Memory B cell (primary cell): Measurements from ENCODE around the gene ZFAND5.

ENCODE experiments used
- ATAC-seq: fragments of 150-1000 bp; cut with Tn5 transposase; 2 replicates; pipeline ENCODE4 v1.10.0; 2021; ENCODE audit warnings: low read depth, mild to moderate bottlenecking, moderate library complexity
- DNase-seq, 2 donors: peaks; one replicate each; pipeline ENCODE4 v3.0.0; 2022; ENCODE audit warnings: low spot score in 2 of 2
- H3K27ac Mint-ChIP-seq: one replicate; pipeline ENCODE4 v1.8.0; 2022; ENCODE audit warnings: mild to moderate bottlenecking, moderate library complexity, mixed read lengths
- H3K27me3 Mint-ChIP-seq: one replicate; pipeline ENCODE4 v1.8.0; 2022; ENCODE audit warnings: mixed read lengths
- H3K36me3 Mint-ChIP-seq: one replicate; pipeline ENCODE4 v1.8.0; 2022; ENCODE audit warnings: mild to moderate bottlenecking, mixed read lengths
- H3K4me1 Mint-ChIP-seq: one replicate; pipeline ENCODE4 v1.8.0; 2022; ENCODE audit warnings: mixed read lengths
- H3K4me3 Mint-ChIP-seq: one replicate; pipeline ENCODE4 v1.8.0; 2022; ENCODE audit warnings: mild to moderate bottlenecking, moderate library complexity, mixed read lengths
- H3K9me3 Mint-ChIP-seq: one replicate; pipeline ENCODE4 v1.8.0; 2022; ENCODE audit warnings: mixed read lengths

Gene ZFAND5

GRCh38 chr9:72324974-72325373 lies 40.0 kb downstream of the ZFAND5 start:
- Mint-ChIP-seq H3K27me3 (no peaks in the 10 kb centered on the region), H3K36me3 (peaks cover 9% of the 10 kb centered on the region), H3K9me3 (peaks cover 2% of the 10 kb centered on the region), H3K4me1 (peaks cover 5% of the 10 kb centered on the region), H3K4me3 (no peak overlapping the region), H3K27ac (no peak overlapping the region)
- no peak for ATAC-seq
- no peak for DNase-seq

- H3K4me1 Mint-ChIP-seq, result peaks cover 5% of the 10 kb centered on the region
- ATAC-seq (no peak), DNase-seq (no peak)
- no peaks in the 10 kb centered on the region for H3K27me3 Mint-ChIP-seq
- H3K4me3 Mint-ChIP-seq, result no peak overlapping the region
- no peaks in the 10 kb centered on the region for H3K9me3 Mint-ChIP-seq
- no peak overlapping the region for H3K27ac Mint-ChIP-seq
- H3K36me3 Mint-ChIP-seq, result peaks cover 8% of the 10 kb centered on the region
Measured at GRCh38 chr9:72322678-72323077, 42.3 kb downstream of the ZFAND5 start.

GRCh38 chr9:72322259-72322658 lies 42.7 kb downstream of the ZFAND5 start:
- Mint-ChIP-seq H3K4me3 (no peak overlapping the region), H3K4me1 (peaks cover 2% of the 10 kb centered on the region), H3K27me3 (no peaks in the 10 kb centered on the region), H3K27ac (no peak overlapping the region), H3K36me3 (peaks cover 8% of the 10 kb centered on the region), H3K9me3 (no peaks in the 10 kb centered on the region)
- ATAC-seq (no peak), DNase-seq (no peak)

- Mint-ChIP-seq H3K4me1 (peaks cover 11% of the 10 kb centered on the region), H3K36me3 (peaks cover 2% of the 10 kb centered on the region), H3K9me3 (no peaks in the 10 kb centered on the region), H3K27me3 (no peaks in the 10 kb centered on the region), H3K4me3 (no peak overlapping the region), H3K27ac (no peak overlapping the region)
- DNase-seq, result no peak
- no peak for ATAC-seq
Measured at GRCh38 chr9:72315510-72316311, 49.3 kb downstream of the ZFAND5 start.

GRCh38 chr9:72315089-72315509 lies 49.9 kb downstream of the ZFAND5 start:
- H3K27me3 Mint-ChIP-seq, result no peaks in the 10 kb centered on the region
- H3K36me3 Mint-ChIP-seq, result peaks cover 2% of the 10 kb centered on the region
- DNase-seq, result no peak
- no peaks in the 10 kb centered on the region for H3K9me3 Mint-ChIP-seq
- no peak for ATAC-seq
- no peak overlapping the region for H3K27ac Mint-ChIP-seq
- H3K4me3 Mint-ChIP-seq, result no peak overlapping the region
- peaks cover 11% of the 10 kb centered on the region for H3K4me1 Mint-ChIP-seq

GRCh38 chr9:72313507-72313906 lies 51.5 kb downstream of the ZFAND5 start:
- H3K4me1 Mint-ChIP-seq, result peaks cover 11% of the 10 kb centered on the region
- no peak overlapping the region for H3K4me3 Mint-ChIP-seq
- H3K27ac Mint-ChIP-seq, result peak overlapping the region; percentile 24
- DNase-seq (no peak), ATAC-seq (no peak)
- peaks cover 2% of the 10 kb centered on the region for H3K36me3 Mint-ChIP-seq
- no peaks in the 10 kb centered on the region for H3K9me3 Mint-ChIP-seq
- no peaks in the 10 kb centered on the region for H3K27me3 Mint-ChIP-seq

GRCh38 chr9:72312386-72312987 lies 52.5 kb downstream of the ZFAND5 start:
- H3K4me1 Mint-ChIP-seq, result peaks cover 11% of the 10 kb centered on the region
- no peaks in the 10 kb centered on the region for H3K27me3 Mint-ChIP-seq
- H3K36me3 Mint-ChIP-seq, result no peaks in the 10 kb centered on the region
- no peak for ATAC-seq
- no peak overlapping the region for H3K27ac Mint-ChIP-seq
- no peak for DNase-seq
- H3K9me3 Mint-ChIP-seq, result no peaks in the 10 kb centered on the region
- H3K4me3 Mint-ChIP-seq, result no peak overlapping the region

- DNase-seq, result no peak
- Mint-ChIP-seq H3K9me3 (no peaks in the 10 kb centered on the region), H3K4me3 (no peak overlapping the region), H3K4me1 (peaks cover 17% of the 10 kb centered on the region), H3K27ac (no peak overlapping the region), H3K27me3 (no peaks in the 10 kb centered on the region), H3K36me3 (no peaks in the 10 kb centered on the region)
- ATAC-seq, result no peak
Measured at GRCh38 chr9:72309364-72310133, 55.5 kb downstream of the ZFAND5 start.

GRCh38 chr9:72306761-72307160 lies 58.2 kb downstream of the ZFAND5 start:
- Mint-ChIP-seq H3K9me3 (no peaks in the 10 kb centered on the region), H3K4me3 (peak overlapping the region; percentile 68), H3K27ac (peak overlapping the region; percentile 35), H3K27me3 (no peaks in the 10 kb centered on the region), H3K4me1 (peaks cover 18% of the 10 kb centered on the region), H3K36me3 (no peaks in the 10 kb centered on the region)
- DNase-seq (no peak), ATAC-seq (no peak)

GRCh38 chr9:72305707-72306106 lies 59.3 kb downstream of the ZFAND5 start:
- Mint-ChIP-seq H3K4me3 (peak overlapping the region; percentile 57), H3K9me3 (no peaks in the 10 kb centered on the region), H3K27ac (peak overlapping the region; percentile 97), H3K4me1 (peaks cover 27% of the 10 kb centered on the region), H3K27me3 (no peaks in the 10 kb centered on the region), H3K36me3 (no peaks in the 10 kb centered on the region)
- DNase-seq (no peak), ATAC-seq (no peak)

- no peaks in the 10 kb centered on the region for H3K36me3 Mint-ChIP-seq
- H3K27me3 Mint-ChIP-seq, result no peaks in the 10 kb centered on the region
- H3K4me3 Mint-ChIP-seq, result peak overlapping the region; percentile 57
- DNase-seq (peak in 1 of 2 donors; percentile 28), ATAC-seq (peak; percentile 82)
- peak overlapping the region; percentile 97 for H3K27ac Mint-ChIP-seq
- H3K4me1 Mint-ChIP-seq, result peaks cover 33% of the 10 kb centered on the region
- no peaks in the 10 kb centered on the region for H3K9me3 Mint-ChIP-seq
Measured at GRCh38 chr9:72305102-72305546, 59.9 kb downstream of the ZFAND5 start.

GRCh38 chr9:72304538-72304937 lies 60.5 kb downstream of the ZFAND5 start:
- peak overlapping the region; percentile 97 for H3K27ac Mint-ChIP-seq
- peak overlapping the region; percentile 57 for H3K4me3 Mint-ChIP-seq
- H3K36me3 Mint-ChIP-seq, result no peaks in the 10 kb centered on the region
- ATAC-seq (no peak), DNase-seq (no peak)
- H3K9me3 Mint-ChIP-seq, result no peaks in the 10 kb centered on the region
- peaks cover 38% of the 10 kb centered on the region for H3K4me1 Mint-ChIP-seq
- no peaks in the 10 kb centered on the region for H3K27me3 Mint-ChIP-seq
